ENCODE results near the gene OR2A42.
"Not testable (repeated sequence)": the region's sequence is repeated elsewhere in the genome, so short reads cannot be mapped to it uniquely, and the experiment has no call there.

OR2A42 gene

GRCh38 chr7:144219149-144219548 lies 20.3 kb downstream of the OR2A42 start:
- not testable (repeated sequence) for DNase-seq

- DNase-seq = not testable (repeated sequence)
Measured at GRCh38 chr7:144218581-144218980, 20.8 kb downstream of the OR2A42 start.

GRCh38 chr7:144217200-144217599 lies 22.2 kb downstream of the OR2A42 start:
- DNase-seq = not testable (repeated sequence)

GRCh38 chr7:144205306-144205705 lies 34.1 kb downstream of the OR2A42 start:
- not testable (repeated sequence) for DNase-seq

- not testable (repeated sequence) for DNase-seq
Measured at GRCh38 chr7:144203086-144203485, 36.3 kb downstream of the OR2A42 start.

GRCh38 chr7:144201978-144202377 lies 37.4 kb downstream of the OR2A42 start:
- DNase-seq = not testable (repeated sequence)

GRCh38 chr7:144198934-144199333 lies 40.5 kb downstream of the OR2A42 start:
- DNase-seq = not testable (repeated sequence)

GRCh38 chr7:144195212-144195872 lies 44.1 kb downstream of the OR2A42 start, which contains the start of gene ARHGEF35:
Gene ARHGEF35, minus strand, starts transcription at chr7:144195833. Its CDS starts 7,450 bp downstream, at chr7:144188383.
- DNase-seq = not testable (repeated sequence)

GRCh38 chr7:144194453-144194852 lies 45.0 kb downstream of the OR2A42 start:
- DNase-seq = not testable (repeated sequence)

GRCh38 chr7:144193782-144194181 lies 45.6 kb downstream of the OR2A42 start:
- DNase-seq = not testable (repeated sequence)

- DNase-seq = not testable (repeated sequence)
Measured at GRCh38 chr7:144188578-144189171, 50.7 kb downstream of the OR2A42 start.

- DNase-seq = not testable (repeated sequence)
Measured at GRCh38 chr7:144187848-144188247, 51.6 kb downstream of the OR2A42 start.

- not testable (repeated sequence) for DNase-seq
Measured at GRCh38 chr7:144183166-144183565, 56.2 kb downstream of the OR2A42 start, which contains the start of gene CTAGE4. Gene CTAGE4, plus strand, starts transcription at chr7:144183466. Its CDS starts 38 bp downstream, at chr7:144183504.

- not testable (repeated sequence) for DNase-seq
Measured at GRCh38 chr7:144179165-144179479, 60.3 kb downstream of the OR2A42 start.

- DNase-seq = peak; percentile 6
Measured at GRCh38 chr7:144178380-144179164, 60.8 kb downstream of the OR2A42 start.
